Measurements from ENCODE around the gene WASHC2C. TPM values are rescaled to one million over a fixed set of nuclear protein-coding genes. Genes with fewer than 3 reads are reported as not detected.
"Not testable (repeated sequence)": the region's sequence is repeated elsewhere in the genome, so short reads cannot be mapped to it uniquely, and the experiment has no call there.

Gene WASHC2C
- total RNA-seq, 1 experiment from 2014 or later, result 34.2 TPM

- no peaks in the 10 kb centered on the region for H3F3A ChIP-seq (ENCODE audit: insufficient read depth, low read depth)
- no peaks in the 10 kb centered on the region for H3K79me2 ChIP-seq (ENCODE audit: low read depth)
- H3K36me3 ChIP-seq (ENCODE audit: low read depth), result no peaks in the 10 kb centered on the region
- ChIA-PET CTCF (no interaction called here), POLR2A (ENCODE audit: unreplicated experiment) (no interaction called here)
- H4K20me1 ChIP-seq (ENCODE audit: insufficient read depth), result no peaks in the 10 kb centered on the region
- no peak for TF ChIP-seq EZH2 (IDR thresholded peaks at IDR 0.05; ENCODE audit: low read depth)
- TF ChIP-seq CTCF (conservative IDR thresholded peaks at IDR 0.05), result no peak
- H3K9me2 ChIP-seq (ENCODE audit: insufficient read depth), result no peaks in the 10 kb centered on the region
- no peak overlapping the region for H2AFZ ChIP-seq
- H3K4me2 ChIP-seq, result no peak overlapping the region
- H3K4me3 ChIP-seq, result no peak overlapping the region
- H3K27ac ChIP-seq, result no peak overlapping the region
- H3K27me3 ChIP-seq (ENCODE audit: insufficient read depth, low read depth), result peaks cover 13% of the 10 kb centered on the region
- H3K9me3 ChIP-seq (ENCODE audit: insufficient read depth, low read depth), result no peaks in the 10 kb centered on the region
- BruUV-seq (replicated peaks), result no TSS peak
- no peak for DNase-seq
- intact Hi-C loops (cut with micrococcal nuclease; ENCODE audit: unreplicated experiment), result loop anchor here (10.0 kb wide), 1 partner anchor 506 kb away; no protein-coding TSS in a partner anchor
- H3K4me1 ChIP-seq (replicated peaks; ENCODE audit: insufficient read depth), result no peaks in the 10 kb centered on the region
Measured at GRCh38 chr10:45811075-45811474, 84.0 kb downstream of the WASHC2C start.

- H3K79me2 ChIP-seq (ENCODE audit: low read depth); H2AFZ ChIP-seq; H3K4me2 ChIP-seq; H3K9me2 ChIP-seq (ENCODE audit: insufficient read depth); CTCF ChIA-PET; BruUV-seq (replicated peaks); POLR2A ChIA-PET (ENCODE audit: unreplicated experiment); H3K9me3 ChIP-seq (ENCODE audit: insufficient read depth, low read depth); DNase-seq; H3K27ac ChIP-seq; H3K27me3 ChIP-seq (ENCODE audit: insufficient read depth, low read depth); H4K20me1 ChIP-seq (ENCODE audit: insufficient read depth); H3F3A ChIP-seq (ENCODE audit: insufficient read depth, low read depth); H3K4me3 ChIP-seq; H3K36me3 ChIP-seq (ENCODE audit: low read depth); H3K4me1 ChIP-seq (replicated peaks; ENCODE audit: insufficient read depth): not testable (repeated sequence)
- intact Hi-C loops (cut with micrococcal nuclease; ENCODE audit: unreplicated experiment), result loop anchor here (10.0 kb wide), 1 partner anchor 508 kb away; no protein-coding TSS in a partner anchor
Measured at GRCh38 chr10:45812959-45813358, 85.9 kb downstream of the WASHC2C start.

- H3K36me3 ChIP-seq (ENCODE audit: low read depth); H3K79me2 ChIP-seq (ENCODE audit: low read depth); BruUV-seq (replicated peaks); H4K20me1 ChIP-seq (ENCODE audit: insufficient read depth); H3F3A ChIP-seq (ENCODE audit: insufficient read depth, low read depth); H3K27ac ChIP-seq; DNase-seq; POLR2A ChIA-PET (ENCODE audit: unreplicated experiment); H3K9me3 ChIP-seq (ENCODE audit: insufficient read depth, low read depth); H3K4me3 ChIP-seq; H2AFZ ChIP-seq; H3K4me2 ChIP-seq; H3K27me3 ChIP-seq (ENCODE audit: insufficient read depth, low read depth); H3K4me1 ChIP-seq (replicated peaks; ENCODE audit: insufficient read depth); CTCF ChIA-PET; H3K9me2 ChIP-seq (ENCODE audit: insufficient read depth): not testable (repeated sequence)
- intact Hi-C loops (cut with micrococcal nuclease; ENCODE audit: unreplicated experiment), result loop anchor here (10.0 kb wide), 1 partner anchor 509 kb away; no protein-coding TSS in a partner anchor
Measured at GRCh38 chr10:45814146-45814545, 87.1 kb downstream of the WASHC2C start.

GRCh38 chr10:45817130-45817859 lies 90.2 kb downstream of the WASHC2C start:
- no peaks in the 10 kb centered on the region for H3K9me2 ChIP-seq (ENCODE audit: insufficient read depth)
- H3K4me1 ChIP-seq (replicated peaks; ENCODE audit: insufficient read depth), result no peaks in the 10 kb centered on the region
- ChIA-PET POLR2A (ENCODE audit: unreplicated experiment) (no interaction called here), CTCF (no interaction called here)
- no peak for DNase-seq
- no peaks in the 10 kb centered on the region for H3K36me3 ChIP-seq (ENCODE audit: low read depth)
- no TSS peak for BruUV-seq (replicated peaks)
- intact Hi-C loops (cut with micrococcal nuclease; ENCODE audit: unreplicated experiment), result loop anchor here (10.0 kb wide), 1 partner anchor 512 kb away; no protein-coding TSS in a partner anchor
- H2AFZ ChIP-seq, result no peak overlapping the region
- H3K27me3 ChIP-seq (ENCODE audit: insufficient read depth, low read depth), result no peaks in the 10 kb centered on the region; the same call in 1 of the 2 replicates
- H3K4me2 ChIP-seq, result no peak overlapping the region
- no peaks in the 10 kb centered on the region for H4K20me1 ChIP-seq (ENCODE audit: insufficient read depth)
- TF ChIP-seq EZH2 (IDR thresholded peaks at IDR 0.05; ENCODE audit: low read depth), result no peak
- TF ChIP-seq CTCF (conservative IDR thresholded peaks at IDR 0.05), result no peak
- no peak overlapping the region for H3K27ac ChIP-seq
- H3K4me3 ChIP-seq, result no peak overlapping the region
- H3K9me3 ChIP-seq (ENCODE audit: insufficient read depth, low read depth), result no peaks in the 10 kb centered on the region; the same call in 1 of the 2 replicates
- no peaks in the 10 kb centered on the region for H3K79me2 ChIP-seq (ENCODE audit: low read depth)
- no peaks in the 10 kb centered on the region for H3F3A ChIP-seq (ENCODE audit: insufficient read depth, low read depth)

Data from PC-9 (cell line).